ENCODE measurements around the gene THSD4.

Gene THSD4

DNA sequence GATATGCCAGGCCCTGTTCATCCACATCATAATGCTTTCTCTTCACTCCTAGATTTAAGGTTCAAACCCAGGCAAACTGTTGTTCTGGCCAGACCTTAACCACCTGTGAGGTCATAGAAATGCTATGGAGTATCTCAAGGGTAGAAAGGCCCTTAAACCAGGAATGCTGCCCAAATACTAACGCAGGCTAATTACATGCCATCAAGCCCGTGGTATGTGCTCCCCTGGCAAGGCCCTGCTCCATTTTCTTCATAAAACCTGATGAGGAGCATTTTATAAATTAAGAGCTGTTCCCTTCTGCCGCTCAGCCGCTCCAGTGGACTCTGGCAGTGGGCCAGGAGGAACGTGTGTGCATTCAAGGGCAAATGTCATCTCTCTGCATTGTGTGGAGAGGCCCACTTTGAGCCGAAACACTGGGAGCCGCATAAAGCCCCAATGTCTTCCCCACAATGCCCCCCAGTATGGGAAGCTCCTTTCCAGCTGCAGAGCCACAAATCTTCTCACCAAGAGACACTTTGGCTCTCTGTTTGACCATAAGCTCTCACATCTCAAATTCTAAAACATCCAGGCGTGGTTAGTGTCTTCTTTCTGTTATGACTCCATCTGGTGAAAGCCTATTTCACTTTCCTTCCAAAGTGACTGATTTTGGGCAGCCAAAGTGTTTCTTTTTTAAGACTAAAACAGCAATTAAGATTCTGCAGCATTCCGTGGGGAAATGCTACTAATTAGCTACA, 484.3 kb downstream of the THSD4 start:
- DNase-seq (ENCODE audit: low read depth in 1 of 2, low spot score in 1 of 2): no peak

GRCh38 chr15:71600237-71600636, 485.0 kb downstream of the THSD4 start:
- no peak for DNase-seq (ENCODE audit: low read depth in 1 of 2, low spot score in 1 of 2)

DNA sequence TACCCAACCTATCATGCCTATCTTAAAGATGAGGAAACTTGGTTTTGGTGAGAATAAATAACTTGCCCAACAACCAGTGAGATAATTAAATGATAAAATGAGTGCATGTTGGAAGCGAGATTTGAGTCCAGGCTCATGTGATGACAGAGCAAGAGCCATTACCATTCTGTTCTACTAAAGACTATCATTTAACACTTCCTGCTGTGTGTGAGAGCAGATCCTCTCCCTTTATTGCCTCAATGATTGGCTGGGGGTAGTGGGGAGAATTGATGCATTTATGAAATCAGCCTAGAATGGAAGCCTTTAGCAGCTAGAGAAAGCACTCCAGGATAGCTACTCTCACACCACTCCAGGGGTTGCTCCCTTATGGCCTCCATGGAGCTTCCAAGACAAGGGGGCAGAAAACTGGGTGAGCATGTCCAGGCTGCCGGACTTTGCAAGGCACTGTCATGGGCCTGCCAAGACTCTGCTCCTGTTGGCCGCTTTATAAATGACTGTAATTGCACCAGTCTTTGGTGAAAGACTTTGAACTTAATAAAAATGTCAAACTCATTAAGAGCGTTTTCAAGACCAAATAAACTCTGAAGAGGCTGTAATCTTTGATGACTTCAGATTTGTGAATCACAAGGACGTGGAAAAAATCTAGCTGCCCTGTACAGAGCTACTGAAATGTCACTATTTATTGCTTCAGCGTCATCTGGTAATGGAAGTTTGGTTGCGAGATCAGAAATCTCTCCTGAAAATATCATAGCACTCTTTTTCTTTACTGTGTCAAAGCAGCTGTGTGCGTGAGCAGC, 486.0 kb downstream of the THSD4 start:
- DNase-seq (ENCODE audit: low read depth in 1 of 2, low spot score in 1 of 2): no peak

GRCh38 chr15:71603379-71603778, 488.1 kb downstream of the THSD4 start:
- no peak for DNase-seq (ENCODE audit: low read depth in 1 of 2, low spot score in 1 of 2)

- no peak for DNase-seq (ENCODE audit: low read depth in 1 of 2, low spot score in 1 of 2)
Observed at GRCh38 chr15:71607383-71607782, 492.1 kb downstream of the THSD4 start.

GRCh38 chr15:71610728-71611552, 495.7 kb downstream of the THSD4 start:
- no peak for DNase-seq (ENCODE audit: low read depth in 1 of 2, low spot score in 1 of 2)

- DNase-seq (ENCODE audit: low read depth in 1 of 2, low spot score in 1 of 2): no peak
Observed at GRCh38 chr15:71611553-71612396, 496.5 kb downstream of the THSD4 start.

- DNase-seq (ENCODE audit: low read depth in 1 of 2, low spot score in 1 of 2): no peak
Observed at GRCh38 chr15:71612397-71612722, 497.1 kb downstream of the THSD4 start.

- DNase-seq (ENCODE audit: low read depth in 1 of 2, low spot score in 1 of 2): no peak
Observed at GRCh38 chr15:71612869-71613268, 497.6 kb downstream of the THSD4 start.

DNA sequence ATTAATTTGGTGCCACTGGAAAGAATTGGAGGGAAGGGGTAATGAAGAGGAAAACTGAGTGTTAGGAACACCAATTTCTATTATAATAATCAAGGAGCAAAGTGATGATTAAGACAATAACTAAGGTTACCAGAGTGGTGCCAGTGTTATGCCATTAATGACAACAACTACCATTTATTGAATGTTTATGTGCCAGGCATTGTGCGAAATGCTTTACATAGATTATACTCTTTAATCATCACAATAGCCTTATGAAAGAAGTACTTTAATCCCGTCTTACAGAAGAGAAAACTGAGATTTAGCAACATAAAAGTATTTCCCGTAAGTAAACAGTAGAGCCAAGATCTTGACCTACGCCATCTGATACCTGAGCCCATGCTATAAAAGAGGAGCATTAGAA, 507.8 kb downstream of the THSD4 start:
- no peak for DNase-seq (ENCODE audit: low read depth in 1 of 2, low spot score in 1 of 2)

- no peak for DNase-seq (ENCODE audit: low read depth in 1 of 2, low spot score in 1 of 2)
Observed at GRCh38 chr15:71626596-71627088, 511.4 kb downstream of the THSD4 start.

DNA sequence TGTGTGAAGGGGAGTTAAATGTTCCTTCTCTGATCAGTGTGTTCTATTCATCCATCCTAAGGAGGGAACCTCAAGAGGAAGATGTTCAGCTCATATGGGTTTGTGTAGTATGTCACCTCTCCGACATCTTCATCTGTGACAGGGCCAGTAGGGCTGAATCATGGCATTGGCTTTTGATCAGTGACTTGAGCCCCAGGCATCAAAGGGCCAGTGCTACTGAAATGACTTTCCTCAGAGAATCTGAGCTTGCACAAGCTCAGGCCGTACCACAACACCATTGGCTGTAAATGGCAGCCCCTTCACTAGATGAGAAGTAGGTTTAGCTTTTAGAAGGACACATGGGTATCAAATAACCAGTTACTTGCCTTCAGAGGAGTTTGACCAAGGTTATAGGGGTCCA, 511.9 kb downstream of the THSD4 start:
- DNase-seq (ENCODE audit: low read depth in 1 of 2, low spot score in 1 of 2): no peak

GRCh38 chr15:71627604-71628003, 512.3 kb downstream of the THSD4 start:
- no peak for DNase-seq (ENCODE audit: low read depth in 1 of 2, low spot score in 1 of 2)

DNA sequence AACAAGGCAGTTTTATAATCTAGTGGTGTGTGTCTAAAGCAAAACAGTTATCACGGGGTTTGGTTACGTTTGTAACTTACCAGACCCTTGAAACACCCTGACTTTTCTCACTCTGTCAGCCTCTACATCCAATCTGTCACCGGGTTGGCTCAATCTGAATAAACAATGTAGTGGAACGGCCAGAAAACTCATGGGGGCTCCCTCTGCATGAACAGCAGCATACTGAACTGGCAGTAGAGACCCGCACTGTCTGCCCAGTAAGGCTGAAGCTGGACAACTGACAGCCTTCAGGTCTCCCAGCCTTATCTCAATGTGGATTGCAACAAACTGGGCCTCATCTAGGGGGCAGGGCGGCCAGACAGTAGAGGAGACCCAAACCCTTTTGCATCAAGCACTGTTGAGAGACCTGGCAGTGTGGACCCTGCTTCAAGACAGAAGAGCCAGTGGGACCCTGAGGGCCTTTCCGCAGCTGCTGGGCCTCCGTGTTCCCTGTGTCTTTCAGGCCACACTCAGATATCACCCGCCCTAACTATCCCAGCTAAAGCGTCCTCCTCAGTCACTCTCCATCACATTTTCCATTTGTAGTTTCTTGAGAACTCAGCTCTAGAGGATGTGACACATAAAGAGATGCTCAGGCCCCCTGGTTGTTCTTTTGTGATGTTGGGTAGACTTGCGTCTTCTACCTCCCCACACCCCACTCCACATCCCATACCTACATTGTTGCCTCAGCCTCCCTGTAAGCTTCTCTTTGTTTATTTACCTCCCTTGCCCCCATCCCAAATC, 513.9 kb downstream of the THSD4 start:
- no peak for DNase-seq (ENCODE audit: low read depth in 1 of 2, low spot score in 1 of 2)

GRCh38 chr15:71629781-71630474, 514.7 kb downstream of the THSD4 start:
- no peak for DNase-seq (ENCODE audit: low read depth in 1 of 2, low spot score in 1 of 2)

- DNase-seq (ENCODE audit: low read depth in 1 of 2, low spot score in 1 of 2): no peak
Observed at GRCh38 chr15:71630475-71630809, 515.2 kb downstream of the THSD4 start.

DNA sequence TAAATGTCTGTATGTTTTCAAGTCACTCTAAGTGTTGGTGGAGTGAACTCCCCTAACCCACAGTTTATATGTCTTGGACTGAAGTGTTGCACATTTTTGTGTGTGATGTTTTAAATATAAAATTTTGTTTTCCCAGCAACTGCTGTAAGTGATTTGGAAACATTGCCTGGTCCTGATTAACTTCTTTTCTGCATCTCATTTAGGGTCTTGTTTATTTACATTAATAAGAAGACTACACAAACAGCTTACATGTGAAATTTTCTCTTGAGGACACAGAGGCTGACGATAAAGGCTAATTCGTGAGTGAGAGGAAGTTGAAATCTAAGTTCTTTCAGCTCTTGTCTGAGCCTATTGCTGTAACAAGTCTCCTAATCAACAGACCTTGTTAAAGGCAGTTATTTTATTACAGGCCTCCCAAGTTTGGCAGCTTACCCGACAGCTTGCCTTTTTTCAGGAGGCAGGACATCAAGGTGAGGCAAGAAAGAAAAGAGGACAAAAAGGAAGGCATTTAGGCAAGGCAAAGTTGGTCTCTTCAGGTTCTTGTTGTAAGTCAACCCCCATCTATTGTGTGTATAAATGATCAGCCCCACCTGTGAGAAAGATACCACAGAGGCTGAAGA, 517.4 kb downstream of the THSD4 start:
- no peak for DNase-seq (ENCODE audit: low read depth in 1 of 2, low spot score in 1 of 2)

DNA sequence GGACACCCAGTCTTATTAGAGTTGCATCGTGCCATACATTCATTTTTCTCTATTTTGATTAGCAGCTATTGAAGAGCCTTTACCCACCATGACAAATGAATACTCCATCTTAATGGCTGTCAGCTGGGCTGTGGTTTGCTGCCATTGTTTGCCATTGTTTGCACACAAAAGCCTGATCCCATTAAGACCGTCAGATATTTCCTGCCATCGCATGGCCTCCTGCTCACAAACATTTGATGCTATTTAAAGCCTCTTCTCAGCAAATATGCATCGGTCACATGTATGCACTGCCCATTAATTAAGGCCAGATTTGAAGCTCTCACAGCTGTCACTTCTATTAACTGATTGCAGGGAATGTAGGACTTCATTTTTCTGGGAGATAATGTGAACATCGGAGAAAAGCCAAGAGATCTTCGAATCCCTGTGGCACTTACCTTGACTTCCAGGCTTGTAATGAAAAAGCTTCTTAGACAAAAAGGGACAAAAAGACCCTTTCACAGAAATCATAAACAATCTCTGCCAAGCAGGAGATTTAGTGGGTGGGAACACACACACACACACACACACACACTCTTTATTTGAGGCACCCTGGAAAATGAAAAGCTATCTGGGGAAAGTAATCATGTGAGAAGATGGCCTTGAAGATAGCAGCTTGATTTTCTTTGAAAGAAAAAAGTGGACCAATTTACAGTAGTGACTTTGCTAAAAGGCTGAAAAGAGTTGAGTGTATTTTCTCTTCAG, 519.7 kb downstream of the THSD4 start:
- no peak for DNase-seq (ENCODE audit: low read depth in 1 of 2, low spot score in 1 of 2)

Data from activated CD4-positive, alpha-beta T cell treated with anti-CD3 and anti-CD28 coated beads, Interleukin-2, amount 50 U/mL, for 24 hours (primary cell).